Esophagus muscularis mucosa (tissue), 4 donors: ENCODE data around the gene FBXO21. TPM values are rescaled to one million over a fixed set of nuclear protein-coding genes. Genes with fewer than 3 reads are reported as not detected.

Experiments used
- DNase-seq: peaks from one replicate; pipeline ENCODE4 v3.0.0-alpha.2; 2017; ENCODE audit errors: extremely low spot score
- H3K27ac ChIP-seq, 4 donors: fragments of 200-600 bp; sonication (generic); replicated peaks in 1 of 4; 1 replicate in 3 of 4; 2 replicates in 1 of 4; pipeline ENCODE4 v1.5.1; 2016 to 2019; ENCODE audit warnings: mild to moderate bottlenecking in 1 of 4
- H3K27me3 ChIP-seq, 4 donors: fragments of 200-600 bp; sonication (generic); one replicate each; pipeline versions ENCODE4 v1.5.1 to v1.6.0; 2016 to 2019
- H3K36me3 ChIP-seq, 4 donors: fragments of 200-600 bp; sonication (generic); one replicate each; pipeline ENCODE4 v1.5.1; 2016 to 2019
- H3K4me1 ChIP-seq, 4 donors: fragments of 200-600 bp; sonication (generic); one replicate each; pipeline ENCODE4 v1.5.1; 2016 to 2019
- H3K4me3 ChIP-seq, 4 donors: fragments of 200-600 bp; sonication (generic); 1 replicate in 2 of 4; 2 replicates in 2 of 4; pipeline ENCODE4 v1.5.1; 2016 to 2019; ENCODE audit warnings: mild to moderate bottlenecking in 4 of 4, moderate library complexity in 1 of 4
- H3K9me3 ChIP-seq, 4 donors: fragments of 200-600 bp; sonication (generic); 1 replicate in 3 of 4; 2 replicates in 1 of 4; pipeline ENCODE4 v1.5.1; 2016 to 2019
- CTCF ChIP-seq, 3 experiments: fragments of 200-600 bp in 2 of 3; fragments of 450-650 bp in 1 of 3; sonication (generic) in 2 of 3; IDR thresholded peaks; one replicate each; pipeline ENCODE4 v1.5.1; 2017 to 2019; ENCODE audit warnings: antibody characterized with exemption in 3 of 3, mild to moderate bottlenecking in 2 of 3, moderate library complexity in 1 of 3
- EP300 ChIP-seq: sonication (generic); formaldehyde crosslinking; IDR thresholded peaks from one replicate; pipeline ENCODE4 v1.6.1; 2017; ENCODE audit warnings: antibody characterized with exemption
- POLR2A ChIP-seq: fragments of 450-650 bp; IDR thresholded peaks from one replicate; pipeline ENCODE4 v1.6.1; 2017; ENCODE audit warnings: antibody characterized with exemption, moderate library complexity, mild to moderate bottlenecking, low read depth
- POLR2AphosphoS5 ChIP-seq, 2 donors: sonication (generic); formaldehyde crosslinking; IDR thresholded peaks; one replicate each; pipeline ENCODE4 v1.6.1; 2017; ENCODE audit warnings: antibody characterized with exemption in 2 of 2
- WGBS: methylation state at CpG from one replicate; pipeline ENCODE4 v1.1.5; 2018; 5-methylcytosine and 5-hydroxymethylcytosine counted together
- intact Hi-C: fragments of 100-400 bp; cut with DNase I; formaldehyde crosslinking; loops from one replicate; pipeline ENCODE4 v1.15.1; 2023
- total RNA-seq, 4 donors: library from RNA; depleted of rRNA; stranded (reverse); fragments of >200 nt; gene quantifications; one replicate each; pipeline versions ENCODE4 v1.1.0 to v1.2.1, GENCODE V29; 2016

The FBXO21 gene
- total RNA-seq, 4 donors from 2014 or later: 40.7 to 92.5 (median 70.2) TPM

GRCh38 chr12:117101953-117102799 is 88.1 kb downstream of the FBXO21 start:
- WGBS: 64% methylated on average over 14 of the region's 14 CpGs
- no peak for TF ChIP-seq POLR2A
- no peak for TF ChIP-seq EP300
- no peak for TF ChIP-seq POLR2AphosphoS5 (IDR thresholded peaks at IDR 0.05)
- TF ChIP-seq CTCF (IDR thresholded peaks at IDR 0.05): no peak
- Histone ChIP-seq H3K27ac (no peak overlapping the region), H3K4me1 (peaks cover 15 to 24% (median 21%) of the 10 kb centered on the region in 4 donors), H3K27me3 (peaks cover 0 to 55% (median 32%) of the 10 kb centered on the region in 4 donors), H3K4me3 (no peak overlapping the region), H3K36me3 (no peaks in the 10 kb centered on the region), H3K9me3 (no peaks in the 10 kb centered on the region)
- DNase-seq: no peak
- intact Hi-C loops: no loop called here

GRCh38 chr12:117100851-117101673 is 89.2 kb downstream of the FBXO21 start:
- TF ChIP-seq POLR2AphosphoS5 (IDR thresholded peaks at IDR 0.05) (no peak), CTCF (IDR thresholded peaks at IDR 0.05) (no peak), POLR2A (no peak), EP300 (no peak)
- WGBS: 71% methylated on average over 8 of the region's 8 CpGs
- no peaks in the 10 kb centered on the region for H3K36me3 ChIP-seq
- H3K4me1 ChIP-seq: peaks cover 15 to 24% (median 21%) of the 10 kb centered on the region in 4 donors
- H3K4me3 ChIP-seq: no peak overlapping the region
- DNase-seq: no peak
- H3K27ac ChIP-seq: no peak overlapping the region
- H3K9me3 ChIP-seq: no peaks in the 10 kb centered on the region
- peaks cover 0 to 67% (median 33%) of the 10 kb centered on the region in 4 donors for H3K27me3 ChIP-seq
- intact Hi-C loops: no loop called here

- Histone ChIP-seq H3K4me1 (peaks cover 15 to 24% (median 21%) of the 10 kb centered on the region in 4 donors), H3K27me3 (peaks cover 0 to 67% (median 33%) of the 10 kb centered on the region in 4 donors), H3K36me3 (no peaks in the 10 kb centered on the region), H3K9me3 (no peaks in the 10 kb centered on the region), H3K27ac (no peak overlapping the region), H3K4me3 (no peak overlapping the region)
- intact Hi-C loops: no loop called here
- DNase-seq: no peak
- 42% methylated on average over 5 of the region's 5 CpGs for WGBS
- no peak for TF ChIP-seq POLR2A
- peak in 1 of 3 experiments; percentile 8 for TF ChIP-seq CTCF (IDR thresholded peaks at IDR 0.05)
Observed at GRCh38 chr12:117100251-117100650, 90.0 kb downstream of the FBXO21 start.

GRCh38 chr12:117098361-117099217 is 91.7 kb downstream of the FBXO21 start:
- Histone ChIP-seq H3K27me3 (peaks cover 0 to 74% (median 33%) of the 10 kb centered on the region in 4 donors), H3K9me3 (no peaks in the 10 kb centered on the region), H3K36me3 (no peaks in the 10 kb centered on the region), H3K4me1 (peaks cover 15 to 28% (median 21%) of the 10 kb centered on the region in 4 donors), H3K27ac (peak overlapping the region in 1 of 4 donors; percentile 10), H3K4me3 (peak overlapping the region; percentile 58 to 68 (median 64))
- intact Hi-C loops: no loop called here
- no peak for DNase-seq
- WGBS: 7% methylated on average over 26 of the region's 85 CpGs
- TF ChIP-seq POLR2AphosphoS5 (IDR thresholded peaks at IDR 0.05): no peak
- no peak for TF ChIP-seq EP300
- no peak for TF ChIP-seq CTCF (IDR thresholded peaks at IDR 0.05)
- TF ChIP-seq POLR2A: no peak
